GM23248 (cell line): Measurements from ENCODE around the gene LPGAT1.

ENCODE experiments used
- EZH2 ChIP-seq: fragments of 200-600 bp; sonication (generic); IDR thresholded peaks from 2 replicates; pipeline ENCODE4 v1.6.1; 2018; ENCODE audit warnings: antibody characterized with exemption, mild to moderate bottlenecking; ENCODE audit not compliant: insufficient read depth, poor library complexity, severe bottlenecking
- EZH2phosphoT487 ChIP-seq: fragments of 200-600 bp; sonication (generic); IDR thresholded peaks from 2 replicates; pipeline ENCODE4 v1.6.1; 2018; ENCODE audit warnings: antibody characterized with exemption, moderate library complexity, mild to moderate bottlenecking, low read depth; ENCODE audit not compliant: insufficient read depth

DNA sequence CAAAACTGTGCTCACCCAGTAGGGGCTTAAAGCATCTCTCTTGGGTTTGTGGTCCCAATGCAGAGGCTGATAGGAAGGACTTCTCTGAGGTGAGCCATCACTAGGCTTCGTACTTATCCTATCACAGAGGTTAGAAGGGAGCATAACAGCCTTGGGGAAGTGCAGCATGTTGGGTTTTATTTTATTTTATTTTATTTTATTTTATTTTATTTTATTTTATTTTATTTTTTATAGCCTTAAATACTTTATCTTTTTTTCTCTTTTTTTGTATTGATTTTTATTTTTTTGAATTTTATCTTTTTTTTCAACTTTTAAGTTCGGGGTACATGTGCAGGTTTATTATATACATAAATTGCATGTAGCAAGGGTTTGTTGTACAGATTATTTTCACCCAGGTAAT lies 48.9 kb upstream of the LPGAT1 start:
- TF ChIP-seq EZH2phosphoT487 = no peak
- TF ChIP-seq EZH2 = no peak
